HEK293 (cell line): ENCODE results near the gene PCK1.

Experiments
- CTCF ChIA-PET: fragments of 350-600 bp; formaldehyde crosslinking; extraction: SDS; loops from one replicate; lab custom pipeline; 2021; ENCODE audit warnings: antibody characterized with exemption; lab: Yijun Ruan, JAX
- POLR2A ChIA-PET: fragments of 300-600 bp; formaldehyde crosslinking; extraction: SDS; loops from one replicate; lab custom pipeline; 2020; ENCODE audit warnings: antibody characterized with exemption, inconsistent platforms; lab: Yijun Ruan, JAX
- H3K27ac ChIP-seq: fragments of 200-500 bp; sonication (Bioruptor generic); 2 replicates; pipeline ENCODE4 v1.5.1; 2014; ENCODE audit warnings: low read depth, low read length, control low read depth, inconsistent platforms; ENCODE audit errors: extremely low read depth
- H3K36me3 ChIP-seq, 2 experiments: fragments of 200-500 bp in 1 of 2; sonication (Bioruptor generic) in 1 of 2; 1 replicate in 1 of 2; 2 replicates in 1 of 2; pipeline ENCODE4 v1.5.1; 2014 to 2017; ENCODE audit warnings: inconsistent platforms in 2 of 2, low read length in 2 of 2; ENCODE audit not compliant: control insufficient read depth in 2 of 2, insufficient read depth in 1 of 2
- H3K4me1 ChIP-seq: fragments of 200-500 bp; sonication (Bioruptor generic); 2 replicates; pipeline ENCODE4 v1.5.1; 2014; ENCODE audit warnings: mild to moderate bottlenecking, low read length, inconsistent platforms; ENCODE audit not compliant: control insufficient read depth, insufficient read depth
- H3K4me3 ChIP-seq: 2 replicates; pipeline ENCODE4 v1.5.1; 2011; ENCODE audit warnings: low read depth, mild to moderate bottlenecking, control low read depth, low read length, moderate library complexity
- H3K9me3 ChIP-seq: fragments of 200-500 bp; sonication (Bioruptor generic); 2 replicates; pipeline ENCODE4 v1.5.1; 2014; ENCODE audit warnings: low read depth, low read length, inconsistent platforms; ENCODE audit not compliant: control insufficient read depth, insufficient read depth
- GLIS2 ChIP-seq: fragments of 450-650 bp; formaldehyde crosslinking; IDR thresholded peaks from 2 replicates; pipeline ENCODE4 v1.5.1; 2016; ENCODE audit warnings: missing biosample characterization, missing genetic modification characterization
- KLF1 ChIP-seq: fragments of 450-650 bp; formaldehyde crosslinking; IDR thresholded peaks from 2 replicates; pipeline ENCODE4 v1.5.1; 2016; ENCODE audit warnings: missing biosample characterization, missing genetic modification characterization
- KLF10 ChIP-seq: fragments of 450-650 bp; IDR thresholded peaks from 2 replicates; pipeline ENCODE4 v1.5.1; 2018; ENCODE audit warnings: missing biosample characterization, mild to moderate bottlenecking, missing genetic modification characterization
- KLF16 ChIP-seq: fragments of 450-650 bp; formaldehyde crosslinking; IDR thresholded peaks from 2 replicates; pipeline ENCODE4 v1.5.1; 2017; ENCODE audit warnings: missing biosample characterization, missing genetic modification characterization
- SCRT2 ChIP-seq: fragments of 450-650 bp; formaldehyde crosslinking; IDR thresholded peaks from 2 replicates; pipeline ENCODE4 v1.5.1; 2016; ENCODE audit warnings: missing biosample characterization, missing genetic modification characterization
- SP7 ChIP-seq: fragments of 450-650 bp; formaldehyde crosslinking; IDR thresholded peaks from 2 replicates; pipeline ENCODE4 v1.5.1; 2016; ENCODE audit warnings: missing biosample characterization, missing genetic modification characterization
- WT1 ChIP-seq: fragments of 450-650 bp; formaldehyde crosslinking; IDR thresholded peaks from 2 replicates; pipeline ENCODE4 v1.5.1; 2016; ENCODE audit warnings: missing biosample characterization, missing genetic modification characterization
- YY1 ChIP-seq: fragments of 450-650 bp; formaldehyde crosslinking; IDR thresholded peaks from 2 replicates; pipeline ENCODE4 v1.5.1; 2018; ENCODE audit warnings: missing biosample characterization, missing genetic modification characterization
- ZBTB17 ChIP-seq: fragments of 450-650 bp; formaldehyde crosslinking; IDR thresholded peaks from 2 replicates; pipeline ENCODE4 v1.5.1; 2016; ENCODE audit warnings: missing biosample characterization, missing genetic modification characterization
- ZBTB26 ChIP-seq: fragments of 450-650 bp; formaldehyde crosslinking; optimal IDR thresholded peaks from 2 replicates; pipeline ENCODE3; 2016; ENCODE audit warnings: missing biosample characterization, mild to moderate bottlenecking, missing genetic modification characterization
- ZBTB48 ChIP-seq: fragments of 450-650 bp; formaldehyde crosslinking; IDR thresholded peaks from 2 replicates; pipeline ENCODE4 v1.5.1; 2016; ENCODE audit warnings: missing biosample characterization, missing genetic modification characterization
- ZBTB6 ChIP-seq: fragments of 450-650 bp; formaldehyde crosslinking; IDR thresholded peaks from 2 replicates; pipeline ENCODE4 v1.5.1; 2017; ENCODE audit warnings: missing biosample characterization, missing genetic modification characterization
- ZEB2 ChIP-seq: fragments of 450-650 bp; formaldehyde crosslinking; IDR thresholded peaks from 2 replicates; pipeline ENCODE4 v1.5.1; 2016; ENCODE audit warnings: missing biosample characterization, missing genetic modification characterization
- ZIC2 ChIP-seq: fragments of 450-650 bp; formaldehyde crosslinking; IDR thresholded peaks from 2 replicates; pipeline ENCODE4 v1.5.1; 2016; ENCODE audit warnings: missing biosample characterization, missing genetic modification characterization
- ZNF155 ChIP-seq: fragments of 450-650 bp; formaldehyde crosslinking; IDR thresholded peaks from 2 replicates; pipeline ENCODE4 v1.5.1; 2016; ENCODE audit warnings: missing biosample characterization, missing genetic modification characterization
- ZNF174 ChIP-seq: fragments of 450-650 bp; formaldehyde crosslinking; IDR thresholded peaks from 2 replicates; pipeline ENCODE4 v1.5.0; 2017; ENCODE audit warnings: missing biosample characterization, mild to moderate bottlenecking, missing genetic modification characterization
- ZNF23 ChIP-seq: fragments of 450-650 bp; formaldehyde crosslinking; IDR thresholded peaks from 2 replicates; pipeline ENCODE4 v1.5.1; 2016; ENCODE audit warnings: missing biosample characterization, missing genetic modification characterization, borderline replicate concordance
- ZNF239 ChIP-seq: fragments of 450-650 bp; formaldehyde crosslinking; IDR thresholded peaks from 2 replicates; pipeline ENCODE4 v1.5.1; 2016; ENCODE audit warnings: missing biosample characterization, missing genetic modification characterization
- ZNF248 ChIP-seq: fragments of 450-650 bp; formaldehyde crosslinking; IDR thresholded peaks from 2 replicates; pipeline ENCODE4 v1.5.1; 2017; ENCODE audit warnings: missing biosample characterization, missing genetic modification characterization
- ZNF266 ChIP-seq: fragments of 450-650 bp; formaldehyde crosslinking; IDR thresholded peaks from 2 replicates; pipeline ENCODE4 v1.5.1; 2016; ENCODE audit warnings: missing biosample characterization, missing genetic modification characterization, low read depth
- ZNF341 ChIP-seq: fragments of 450-650 bp; formaldehyde crosslinking; IDR thresholded peaks from 2 replicates; pipeline ENCODE4; 2016; ENCODE audit warnings: low read depth, missing biosample characterization, missing genetic modification characterization
- ZNF530 ChIP-seq: fragments of 450-650 bp; formaldehyde crosslinking; IDR thresholded peaks from 2 replicates; pipeline ENCODE4 v1.5.1; 2016; ENCODE audit warnings: low read depth, missing biosample characterization, missing genetic modification characterization
- ZNF600 ChIP-seq: fragments of 450-650 bp; formaldehyde crosslinking; IDR thresholded peaks from 2 replicates; pipeline ENCODE4 v1.5.1; 2016; ENCODE audit warnings: missing biosample characterization, missing genetic modification characterization
- ZNF629 ChIP-seq: fragments of 450-650 bp; formaldehyde crosslinking; IDR thresholded peaks from 2 replicates; pipeline ENCODE4 v1.5.1; 2017; ENCODE audit warnings: missing biosample characterization, missing genetic modification characterization
- ZNF777 ChIP-seq: fragments of 450-650 bp; formaldehyde crosslinking; IDR thresholded peaks from 2 replicates; pipeline ENCODE4 v1.5.1; 2017; ENCODE audit warnings: missing biosample characterization, missing genetic modification characterization, borderline replicate concordance
- TF ChIP-seq, protein P1 (sequence below): fragments of 450-650 bp; formaldehyde crosslinking; IDR thresholded peaks from 2 replicates; pipeline ENCODE4 v1.5.1; 2016; ENCODE audit warnings: missing biosample characterization, missing genetic modification characterization, low read depth
- TF ChIP-seq, protein P2 (sequence below): fragments of 450-650 bp; formaldehyde crosslinking; IDR thresholded peaks from 2 replicates; pipeline ENCODE4 v1.5.1; 2016; ENCODE audit warnings: missing biosample characterization, missing genetic modification characterization
- TF ChIP-seq, protein P3 (sequence below): fragments of 450-650 bp; formaldehyde crosslinking; IDR thresholded peaks from 2 replicates; pipeline ENCODE4 v1.5.1; 2016; ENCODE audit warnings: missing biosample characterization, missing genetic modification characterization

The PCK1 gene

DNA sequence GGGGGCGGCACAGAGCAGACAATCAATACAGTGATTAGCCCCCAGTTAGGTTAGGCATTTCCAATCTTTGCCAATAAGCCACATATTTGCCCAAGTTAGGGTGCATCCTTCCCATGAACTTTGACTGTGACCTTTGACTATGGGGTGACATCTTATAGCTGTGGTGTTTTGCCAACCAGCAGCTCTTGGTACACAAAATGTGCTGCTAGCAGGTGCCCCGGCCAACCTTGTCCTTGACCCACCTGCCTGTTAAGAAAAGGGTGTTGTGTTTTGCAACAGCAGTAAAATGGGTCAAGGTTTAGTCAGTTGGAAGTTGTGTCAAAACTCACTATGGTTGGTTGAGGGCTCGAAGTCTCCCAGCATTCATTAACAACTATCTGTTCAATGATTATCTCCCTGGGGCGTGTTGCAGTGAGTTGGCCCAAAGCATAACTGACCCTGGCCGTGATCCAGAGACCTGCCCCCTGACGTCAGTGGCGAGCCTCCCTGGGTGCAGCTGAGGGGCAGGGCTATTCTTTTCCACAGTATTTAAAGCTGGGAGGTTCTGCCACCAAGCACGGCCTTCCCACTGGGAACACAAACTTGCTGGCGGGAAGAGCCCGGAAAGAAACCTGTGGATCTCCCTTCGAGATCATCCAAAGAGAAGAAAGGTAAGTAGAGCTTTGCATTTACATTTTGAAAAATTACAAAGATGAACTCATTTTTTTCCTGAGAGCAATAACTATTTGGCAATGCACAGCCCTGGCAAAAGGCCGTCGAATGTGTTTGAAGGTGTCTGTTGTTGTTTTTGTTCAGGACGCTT, at the start of gene PCK1:
PCK1 (plus strand) TSS at position 557 of the 802 bp plus-strand sequence. CDS start 302 bp downstream, outside the sequence.
- Histone ChIP-seq H3K36me3 (peaks cover 0 to 15% of the 10 kb centered on the region in 2 experiments; a peak in 1 of 3 replicates), H3K4me3 (no peak within 1 kb of the TSS), H3K27ac (no peak within 1 kb of the TSS), H3K4me1 (no peaks in the 10 kb centered on the region), H3K9me3 (no peaks in the 10 kb centered on the region)
- CTCF ChIA-PET: interaction anchor here (0.6 to 4.8 kb wide), 4 partner anchors 10 to 26 kb away, joined by 3 to 21 read pairs (median 3); no protein-coding TSS in a partner anchor
- POLR2A ChIA-PET: no interaction called here
- TF ChIP-seq YY1: no peak
- TF ChIP-seq WT1: peak; percentile 25; the same call in 1 of the 2 replicates
- peak; percentile 2 for TF ChIP-seq ZBTB26 (tag by site-specific recombination)
- 0 out of 2 replicates have a peak, but pooled peaks have one; percentile 21 for TF ChIP-seq KLF1 (tag by site-specific recombination)
- no peak for TF ChIP-seq ZBTB6 (tag by site-specific recombination)
- TF ChIP-seq ZNF777 (tag by site-specific recombination): no peak
- peak; percentile 76 for TF ChIP-seq ZNF629
- no peak for TF ChIP-seq ZNF266 (tag by site-specific recombination)
- TF ChIP-seq ZNF600 (tag by site-specific recombination): peak; percentile 80
- TF ChIP-seq KLF10 (tag by site-specific recombination): peak; percentile 97
- TF ChIP-seq ZBTB48 (tag by site-specific recombination): no peak
- no peak for TF ChIP-seq ZNF155 (tag by site-specific recombination)
- TF ChIP-seq ZNF530: no peak
- peak; percentile 45; the same call in 1 of the 2 replicates for TF ChIP-seq SP7 (tag by site-specific recombination)
- TF ChIP-seq, protein P1, sequence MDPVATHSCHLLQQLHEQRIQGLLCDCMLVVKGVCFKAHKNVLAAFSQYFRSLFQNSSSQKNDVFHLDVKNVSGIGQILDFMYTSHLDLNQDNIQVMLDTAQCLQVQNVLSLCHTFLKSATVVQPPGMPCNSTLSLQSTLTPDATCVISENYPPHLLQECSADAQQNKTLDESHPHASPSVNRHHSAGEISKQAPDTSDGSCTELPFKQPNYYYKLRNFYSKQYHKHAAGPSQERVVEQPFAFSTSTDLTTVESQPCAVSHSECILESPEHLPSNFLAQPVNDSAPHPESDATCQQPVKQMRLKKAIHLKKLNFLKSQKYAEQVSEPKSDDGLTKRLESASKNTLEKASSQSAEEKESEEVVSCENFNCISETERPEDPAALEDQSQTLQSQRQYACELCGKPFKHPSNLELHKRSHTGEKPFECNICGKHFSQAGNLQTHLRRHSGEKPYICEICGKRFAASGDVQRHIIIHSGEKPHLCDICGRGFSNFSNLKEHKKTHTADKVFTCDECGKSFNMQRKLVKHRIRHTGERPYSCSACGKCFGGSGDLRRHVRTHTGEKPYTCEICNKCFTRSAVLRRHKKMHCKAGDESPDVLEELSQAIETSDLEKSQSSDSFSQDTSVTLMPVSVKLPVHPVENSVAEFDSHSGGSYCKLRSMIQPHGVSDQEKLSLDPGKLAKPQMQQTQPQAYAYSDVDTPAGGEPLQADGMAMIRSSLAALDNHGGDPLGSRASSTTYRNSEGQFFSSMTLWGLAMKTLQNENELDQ (tag by site-specific recombination): no peak
- TF ChIP-seq ZEB2 (tag by site-specific recombination): 0 out of 2 replicates have a peak, but pooled peaks have one; percentile 22
- peak; percentile 38; the same call in 1 of the 2 replicates for TF ChIP-seq GLIS2
- no peak for TF ChIP-seq ZNF239
- TF ChIP-seq, protein P2, sequence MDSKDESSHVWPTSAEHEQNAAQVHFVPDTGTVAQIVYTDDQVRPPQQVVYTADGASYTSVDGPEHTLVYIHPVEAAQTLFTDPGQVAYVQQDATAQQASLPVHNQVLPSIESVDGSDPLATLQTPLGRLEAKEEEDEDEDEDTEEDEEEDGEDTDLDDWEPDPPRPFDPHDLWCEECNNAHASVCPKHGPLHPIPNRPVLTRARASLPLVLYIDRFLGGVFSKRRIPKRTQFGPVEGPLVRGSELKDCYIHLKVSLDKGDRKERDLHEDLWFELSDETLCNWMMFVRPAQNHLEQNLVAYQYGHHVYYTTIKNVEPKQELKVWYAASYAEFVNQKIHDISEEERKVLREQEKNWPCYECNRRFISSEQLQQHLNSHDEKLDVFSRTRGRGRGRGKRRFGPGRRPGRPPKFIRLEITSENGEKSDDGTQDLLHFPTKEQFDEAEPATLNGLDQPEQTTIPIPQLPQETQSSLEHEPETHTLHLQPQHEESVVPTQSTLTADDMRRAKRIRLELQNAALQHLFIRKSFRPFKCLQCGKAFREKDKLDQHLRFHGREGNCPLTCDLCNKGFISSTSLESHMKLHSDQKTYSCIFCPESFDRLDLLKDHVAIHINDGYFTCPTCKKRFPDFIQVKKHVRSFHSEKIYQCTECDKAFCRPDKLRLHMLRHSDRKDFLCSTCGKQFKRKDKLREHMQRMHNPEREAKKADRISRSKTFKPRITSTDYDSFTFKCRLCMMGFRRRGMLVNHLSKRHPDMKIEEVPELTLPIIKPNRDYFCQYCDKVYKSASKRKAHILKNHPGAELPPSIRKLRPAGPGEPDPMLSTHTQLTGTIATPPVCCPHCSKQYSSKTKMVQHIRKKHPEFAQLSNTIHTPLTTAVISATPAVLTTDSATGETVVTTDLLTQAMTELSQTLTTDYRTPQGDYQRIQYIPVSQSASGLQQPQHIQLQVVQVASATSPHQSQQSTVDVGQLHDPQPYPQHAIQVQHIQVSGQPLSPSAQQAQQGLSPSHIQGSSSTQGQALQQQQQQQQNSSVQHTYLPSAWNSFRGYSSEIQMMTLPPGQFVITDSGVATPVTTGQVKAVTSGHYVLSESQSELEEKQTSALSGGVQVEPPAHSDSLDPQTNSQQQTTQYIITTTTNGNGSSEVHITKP: peak; percentile 79
- TF ChIP-seq KLF16 (tag by site-specific recombination): peak; percentile 35; the same call in 1 of the 2 replicates
- TF ChIP-seq ZNF341 (tag by site-specific recombination): peak; percentile 80
- TF ChIP-seq SCRT2 (tag by site-specific recombination): peak; percentile 79
- TF ChIP-seq, protein P3, sequence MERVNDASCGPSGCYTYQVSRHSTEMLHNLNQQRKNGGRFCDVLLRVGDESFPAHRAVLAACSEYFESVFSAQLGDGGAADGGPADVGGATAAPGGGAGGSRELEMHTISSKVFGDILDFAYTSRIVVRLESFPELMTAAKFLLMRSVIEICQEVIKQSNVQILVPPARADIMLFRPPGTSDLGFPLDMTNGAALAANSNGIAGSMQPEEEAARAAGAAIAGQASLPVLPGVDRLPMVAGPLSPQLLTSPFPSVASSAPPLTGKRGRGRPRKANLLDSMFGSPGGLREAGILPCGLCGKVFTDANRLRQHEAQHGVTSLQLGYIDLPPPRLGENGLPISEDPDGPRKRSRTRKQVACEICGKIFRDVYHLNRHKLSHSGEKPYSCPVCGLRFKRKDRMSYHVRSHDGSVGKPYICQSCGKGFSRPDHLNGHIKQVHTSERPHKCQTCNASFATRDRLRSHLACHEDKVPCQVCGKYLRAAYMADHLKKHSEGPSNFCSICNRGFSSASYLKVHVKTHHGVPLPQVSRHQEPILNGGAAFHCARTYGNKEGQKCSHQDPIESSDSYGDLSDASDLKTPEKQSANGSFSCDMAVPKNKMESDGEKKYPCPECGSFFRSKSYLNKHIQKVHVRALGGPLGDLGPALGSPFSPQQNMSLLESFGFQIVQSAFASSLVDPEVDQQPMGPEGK: 0 out of 2 replicates have a peak, but pooled peaks have one; percentile 30
- TF ChIP-seq ZIC2: peak; percentile 46
- TF ChIP-seq ZNF23 (tag by site-specific recombination): no peak
- no peak for TF ChIP-seq ZNF248 (tag by site-specific recombination)
- TF ChIP-seq ZBTB17 (tag by site-specific recombination): no peak
- TF ChIP-seq ZNF174 (tag by site-specific recombination): no peak
